GM03348 (cell line): ENCODE measurements around the gene HYLS1.

Experiments
- DNase-seq: peaks from one replicate; pipeline ENCODE4 v3.0.0; 2012; ENCODE audit warnings: low spot score

HYLS1 gene

DNA sequence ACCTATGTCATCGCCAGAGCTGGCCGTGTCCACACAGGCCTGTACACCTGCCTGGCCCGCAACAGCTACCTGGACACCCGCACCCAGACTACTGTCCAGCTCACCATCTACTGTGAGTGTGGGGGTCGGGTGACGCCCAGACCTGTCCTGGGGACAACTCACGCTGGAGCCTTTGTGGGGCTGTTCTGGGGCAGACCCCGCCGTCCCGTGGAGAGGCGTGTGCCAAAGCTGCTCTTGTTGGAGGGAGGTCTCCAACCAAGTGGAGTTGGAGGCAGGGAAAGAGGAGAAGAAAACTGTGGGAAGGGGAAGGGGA lies 62.7 kb downstream of the HYLS1 start:
- no peak for DNase-seq
